Measurements from ENCODE around the gene NET1. TPM values are rescaled to one million over a fixed set of nuclear protein-coding genes. Genes with fewer than 3 reads are reported as not detected.

Gene NET1
- total RNA-seq, 1 donor from 2014 or later, result 95.9 TPM

DNA sequence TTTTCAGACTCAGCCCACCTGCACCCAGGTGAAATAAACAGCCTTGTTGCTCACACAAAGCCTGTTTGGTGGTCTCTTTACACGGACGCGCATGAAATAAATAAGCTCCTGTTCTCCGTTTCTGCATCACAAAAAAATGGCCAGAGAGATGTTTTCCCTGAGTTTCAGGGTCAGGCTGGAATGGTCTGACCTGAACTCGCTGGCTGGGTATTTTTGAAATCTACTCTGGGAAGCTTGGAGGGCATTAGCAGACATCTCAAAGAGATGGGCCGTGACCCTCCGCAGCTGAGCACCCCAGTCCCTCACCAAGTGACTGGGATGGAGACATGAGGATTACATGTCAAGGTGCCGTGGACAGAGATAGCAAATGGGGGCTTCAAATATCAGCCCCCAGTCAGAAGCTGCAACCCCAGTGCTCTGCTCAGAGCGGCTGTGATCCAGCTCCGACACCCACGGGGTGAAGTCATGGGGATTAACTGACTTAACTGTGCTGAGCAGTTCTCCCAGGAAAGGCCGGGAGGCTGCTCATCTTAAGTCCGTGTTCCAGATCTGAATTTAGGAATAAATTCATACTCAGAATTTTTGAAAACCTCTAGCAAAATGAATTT lies 64.7 kb downstream of the NET1 start:
- DNase-seq (ENCODE audit: low spot score in 2 of 2), result no peak
- Histone ChIP-seq H3K27ac (no peak overlapping the region), H3K4me3 (no peak overlapping the region), H3K4me1 (no peaks in the 10 kb centered on the region), H3K36me3 (no peaks in the 10 kb centered on the region), H3K27me3 (no peaks in the 10 kb centered on the region), H3K9me3 (no peaks in the 10 kb centered on the region)
- intact Hi-C loops (cut with DNase I), result no loop called here
- TF ChIP-seq, protein P1, sequence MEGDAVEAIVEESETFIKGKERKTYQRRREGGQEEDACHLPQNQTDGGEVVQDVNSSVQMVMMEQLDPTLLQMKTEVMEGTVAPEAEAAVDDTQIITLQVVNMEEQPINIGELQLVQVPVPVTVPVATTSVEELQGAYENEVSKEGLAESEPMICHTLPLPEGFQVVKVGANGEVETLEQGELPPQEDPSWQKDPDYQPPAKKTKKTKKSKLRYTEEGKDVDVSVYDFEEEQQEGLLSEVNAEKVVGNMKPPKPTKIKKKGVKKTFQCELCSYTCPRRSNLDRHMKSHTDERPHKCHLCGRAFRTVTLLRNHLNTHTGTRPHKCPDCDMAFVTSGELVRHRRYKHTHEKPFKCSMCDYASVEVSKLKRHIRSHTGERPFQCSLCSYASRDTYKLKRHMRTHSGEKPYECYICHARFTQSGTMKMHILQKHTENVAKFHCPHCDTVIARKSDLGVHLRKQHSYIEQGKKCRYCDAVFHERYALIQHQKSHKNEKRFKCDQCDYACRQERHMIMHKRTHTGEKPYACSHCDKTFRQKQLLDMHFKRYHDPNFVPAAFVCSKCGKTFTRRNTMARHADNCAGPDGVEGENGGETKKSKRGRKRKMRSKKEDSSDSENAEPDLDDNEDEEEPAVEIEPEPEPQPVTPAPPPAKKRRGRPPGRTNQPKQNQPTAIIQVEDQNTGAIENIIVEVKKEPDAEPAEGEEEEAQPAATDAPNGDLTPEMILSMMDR (IDR thresholded peaks at IDR 0.05), result no peak

DNA sequence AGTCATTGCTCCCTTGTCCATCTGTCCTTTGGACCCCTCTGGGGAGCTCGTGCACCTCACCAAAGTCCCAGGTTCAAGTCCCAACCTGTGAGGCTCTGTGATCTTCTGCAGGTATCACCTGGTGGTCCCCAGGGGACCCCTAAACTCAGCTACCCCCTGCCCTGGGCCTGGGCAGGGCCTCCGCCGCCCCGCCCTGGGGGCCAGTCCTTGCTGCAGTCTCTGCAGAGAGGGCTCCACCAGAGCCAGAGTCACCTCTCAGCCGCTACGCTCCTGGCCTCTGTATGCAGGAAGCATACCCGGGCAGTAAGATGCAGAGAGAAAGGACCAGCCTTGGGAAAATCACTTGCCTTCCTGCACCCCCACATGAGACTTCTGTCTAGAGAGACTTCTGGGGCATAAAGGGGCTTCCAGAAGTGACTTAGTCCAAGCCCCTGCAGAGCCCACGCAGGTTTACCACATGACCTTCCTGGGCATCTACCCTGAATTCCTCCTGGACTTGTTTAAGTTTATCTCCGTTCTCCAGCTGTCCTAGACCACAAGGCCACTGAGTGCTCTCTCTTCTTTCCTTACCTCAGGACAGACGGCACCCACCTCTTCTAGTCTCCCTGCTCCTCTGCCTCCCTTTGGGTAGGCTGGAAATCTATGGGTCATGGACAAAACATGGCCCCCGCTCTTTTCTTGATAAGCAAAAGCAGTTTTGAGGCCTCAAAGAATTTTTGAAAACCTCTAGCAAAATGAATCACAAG lies 65.8 kb downstream of the NET1 start:
- Histone ChIP-seq H3K36me3 (no peaks in the 10 kb centered on the region), H3K4me3 (no peak overlapping the region), H3K4me1 (no peaks in the 10 kb centered on the region), H3K9me3 (no peaks in the 10 kb centered on the region), H3K27me3 (no peaks in the 10 kb centered on the region), H3K27ac (no peak overlapping the region)
- intact Hi-C loops (cut with DNase I), result no loop called here
- DNase-seq (ENCODE audit: low spot score in 2 of 2), result peak in 1 of 2 donors; percentile 45
- TF ChIP-seq, protein P1 (IDR thresholded peaks at IDR 0.05), result no peak

DNA sequence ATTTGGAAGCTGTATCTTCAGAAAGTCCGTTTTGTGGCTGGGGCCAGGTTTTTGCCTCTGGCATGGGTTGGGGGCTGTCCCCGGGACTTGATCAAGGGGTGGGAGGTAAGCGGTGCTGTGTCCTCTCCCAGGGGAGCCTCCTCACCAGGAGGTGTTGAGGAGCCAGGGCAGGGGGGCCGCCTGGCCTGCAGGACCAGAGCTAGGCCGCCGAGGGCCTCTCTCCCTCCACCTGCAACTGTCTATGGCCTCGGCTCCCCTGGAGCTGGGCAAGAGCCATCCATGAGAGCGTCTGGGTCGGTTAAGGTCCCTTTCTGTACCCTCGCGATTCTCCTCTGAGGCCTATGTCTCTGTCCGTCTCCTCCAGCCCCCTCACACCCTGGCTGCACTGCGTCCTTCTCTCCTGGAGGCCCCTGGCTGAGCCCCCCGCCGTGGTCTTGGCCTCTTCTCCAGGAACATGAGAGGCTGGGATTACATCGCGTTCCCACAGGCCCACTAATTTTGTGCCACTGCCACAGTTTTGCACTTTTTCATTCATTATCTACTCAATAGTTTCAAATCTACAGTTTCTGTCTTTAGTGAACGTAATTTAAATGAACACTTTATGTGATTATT lies 66.4 kb downstream of the NET1 start:
- Histone ChIP-seq H3K36me3 (no peaks in the 10 kb centered on the region), H3K27me3 (no peaks in the 10 kb centered on the region), H3K4me1 (no peaks in the 10 kb centered on the region), H3K9me3 (no peaks in the 10 kb centered on the region), H3K4me3 (no peak overlapping the region), H3K27ac (no peak overlapping the region)
- TF ChIP-seq, protein P1 (IDR thresholded peaks at IDR 0.05), result no peak
- intact Hi-C loops (cut with DNase I), result no loop called here
- peak in 1 of 2 donors; percentile 47 for DNase-seq (ENCODE audit: low spot score in 2 of 2)

DNA sequence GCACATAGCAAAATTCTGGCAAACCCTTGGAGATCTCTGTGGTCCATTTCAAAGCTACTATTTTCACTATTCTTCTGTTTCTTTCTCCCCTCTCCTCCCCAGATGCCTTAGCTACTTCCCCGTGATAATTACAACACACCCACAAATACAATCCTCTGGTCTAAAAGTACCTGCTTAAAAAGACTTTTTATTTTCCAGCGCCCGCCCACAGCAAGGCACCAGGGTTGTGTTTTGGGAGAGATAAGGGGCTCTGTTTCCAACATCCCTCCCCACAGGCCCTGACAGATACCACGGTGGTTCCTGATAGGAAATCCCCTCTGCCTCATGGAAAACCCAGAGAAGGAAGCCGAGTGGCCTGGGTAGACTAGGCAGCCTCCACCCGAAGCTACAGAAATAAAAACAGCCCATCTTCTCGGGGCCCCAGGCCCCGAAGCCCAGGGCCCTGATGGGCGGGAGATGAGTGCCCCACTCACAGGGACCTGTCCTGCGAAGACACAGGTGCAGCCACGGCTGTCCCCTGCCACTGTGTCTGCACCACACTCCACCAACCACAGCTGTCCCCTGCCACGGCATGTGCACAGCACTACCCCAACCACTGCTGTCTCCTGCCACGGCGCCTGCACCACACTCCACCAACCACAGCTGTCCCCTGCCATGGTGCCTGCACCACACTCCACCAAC lies 67.3 kb downstream of the NET1 start:
- Histone ChIP-seq H3K27ac (no peak overlapping the region), H3K36me3 (no peaks in the 10 kb centered on the region), H3K4me3 (no peak overlapping the region), H3K27me3 (no peaks in the 10 kb centered on the region), H3K4me1 (no peaks in the 10 kb centered on the region), H3K9me3 (peaks cover 0 to 5% of the 10 kb centered on the region in 2 donors)
- TF ChIP-seq, protein P1 (IDR thresholded peaks at IDR 0.05), result no peak
- intact Hi-C loops (cut with DNase I), result no loop called here
- DNase-seq (ENCODE audit: low spot score in 2 of 2), result peak in 1 of 2 donors; percentile 54

DNA sequence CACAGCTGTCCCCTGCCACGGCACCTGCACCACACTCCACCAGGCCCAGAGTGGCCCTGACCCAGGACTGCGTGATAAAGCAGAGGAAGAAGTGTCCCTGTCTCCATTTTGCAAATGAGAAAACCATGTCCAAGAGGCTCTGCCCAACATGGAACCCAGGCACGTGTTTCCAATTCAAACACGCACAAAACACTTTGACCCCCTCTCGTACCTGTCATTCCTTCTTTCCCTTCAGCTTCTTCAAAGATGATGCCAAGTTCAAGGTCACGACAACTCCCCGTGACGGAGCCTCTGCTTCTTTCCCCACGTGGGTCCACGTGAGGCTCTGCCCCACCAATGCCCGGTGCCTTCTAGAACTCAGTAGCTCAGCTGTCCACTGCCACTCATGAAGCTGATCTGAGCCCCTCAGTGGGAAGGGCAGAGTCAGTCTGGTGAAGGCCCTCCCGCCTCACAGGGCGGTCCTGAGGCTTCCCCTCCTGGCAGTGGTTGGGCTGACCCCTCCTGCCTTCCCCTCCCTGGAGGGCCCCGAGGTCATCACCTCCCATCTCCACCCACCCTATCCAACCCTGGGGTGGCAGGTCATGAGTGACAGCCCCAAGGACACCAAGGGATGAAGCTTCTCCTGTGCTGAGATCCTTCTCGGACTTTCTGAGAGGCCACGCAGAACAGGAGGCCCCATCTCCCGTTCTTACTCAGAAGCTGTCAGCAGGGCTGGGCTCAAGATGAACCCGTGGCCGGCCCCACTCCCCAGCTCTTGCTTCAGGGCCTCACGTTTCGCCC lies 68.0 kb downstream of the NET1 start:
- no peaks in the 10 kb centered on the region for H3K27me3 ChIP-seq
- H3K9me3 ChIP-seq, result peaks cover 0 to 5% of the 10 kb centered on the region in 2 donors
- no peaks in the 10 kb centered on the region for H3K4me1 ChIP-seq
- H3K36me3 ChIP-seq, result no peaks in the 10 kb centered on the region
- peak in 1 of 2 donors; percentile 42 for DNase-seq (ENCODE audit: low spot score in 2 of 2)
- TF ChIP-seq, protein P1 (IDR thresholded peaks at IDR 0.05), result no peak
- H3K4me3 ChIP-seq, result no peak overlapping the region
- no peak overlapping the region for H3K27ac ChIP-seq
- intact Hi-C loops (cut with DNase I), result no loop called here
